ENCODE measurements around the gene SAMD10.
A peak's percentile ranks its signal among the peaks of the same experiment; 100 is the strongest.

DNA sequence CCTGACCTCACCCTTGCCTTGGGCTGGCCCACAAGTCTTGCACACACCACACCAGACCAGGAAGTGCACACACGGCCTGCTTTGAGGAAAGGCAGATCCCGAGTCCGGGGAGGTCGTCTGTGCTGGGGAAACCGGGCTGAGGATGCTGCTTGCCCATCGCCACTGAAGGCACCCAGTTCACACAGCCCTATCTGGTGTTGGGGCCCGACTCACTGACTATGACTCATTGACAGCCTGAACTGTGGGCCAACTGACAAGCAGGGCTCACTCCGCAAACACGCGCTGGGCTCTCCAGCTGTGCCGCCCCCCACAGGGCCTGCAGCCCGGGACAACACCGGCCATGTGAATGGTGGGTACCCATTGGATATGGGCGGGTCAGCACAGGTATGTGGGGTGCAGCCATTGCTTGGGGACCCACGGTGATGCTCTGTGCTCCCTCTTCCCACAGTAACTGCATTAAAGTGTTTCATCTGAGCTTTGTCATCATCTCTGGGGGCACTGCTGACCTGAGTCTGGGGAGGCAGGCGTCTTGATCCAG lies 1.6 kb downstream of the SAMD10 start:
- no peak for TF ChIP-seq POLR2A (IDR thresholded peaks at IDR 0.05; ENCODE audit: low read depth, low read length)
- peak; percentile 26; the same call in 1 of the 2 replicates for TF ChIP-seq POLR2AphosphoS5 (IDR thresholded peaks at IDR 0.05; ENCODE audit: low read depth, low read length)
- no peak for TF ChIP-seq TAF1 (IDR thresholded peaks at IDR 0.05; ENCODE audit: borderline replicate concordance, low read depth, low read length)
